ENCODE results near the gene PCDHA1.
"Not testable (repeated sequence)": the region's sequence is repeated elsewhere in the genome, so short reads cannot be mapped to it uniquely, and the experiment has no call there.

Gene PCDHA1

DNA sequence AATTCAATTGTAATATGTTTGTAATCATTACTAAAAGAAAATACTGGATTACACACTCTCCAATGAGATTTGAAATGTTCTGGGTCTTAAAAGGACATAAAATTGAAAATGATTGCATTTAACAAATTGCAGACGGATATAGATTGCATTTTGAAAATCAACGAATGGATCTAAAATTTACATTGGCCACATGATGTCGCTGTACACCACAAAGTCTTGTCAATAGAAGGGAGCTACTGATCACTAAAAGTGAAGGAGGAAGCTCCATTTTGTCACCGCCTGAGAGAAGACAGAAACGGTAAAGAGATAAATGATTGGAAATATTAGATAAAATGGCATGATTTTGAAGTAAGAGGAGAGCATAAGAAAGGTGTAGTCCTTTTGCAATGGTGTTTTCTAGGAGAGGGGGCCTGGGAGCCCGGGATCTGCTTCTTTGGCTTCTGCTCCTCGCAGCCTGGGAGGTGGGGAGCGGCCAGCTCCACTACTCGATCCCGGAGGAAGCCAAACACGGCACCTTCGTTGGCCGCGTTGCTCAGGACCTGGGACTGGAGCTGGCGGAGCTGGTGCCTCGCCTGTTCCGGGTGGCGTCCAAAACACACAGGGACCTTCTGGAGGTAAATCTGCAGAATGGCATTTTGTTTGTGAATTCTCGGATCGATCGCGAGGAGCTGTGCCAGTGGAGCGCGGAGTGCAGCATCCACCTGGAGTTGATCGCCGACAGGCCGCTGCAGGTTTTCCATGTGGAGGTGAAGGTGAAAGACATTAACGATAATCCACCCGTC is at the start of gene PCDHA1:
TSS of gene PCDHA1 (plus strand) at position 236 of the 782 bp plus-strand sequence.
- DNase-seq, result no peak

DNA sequence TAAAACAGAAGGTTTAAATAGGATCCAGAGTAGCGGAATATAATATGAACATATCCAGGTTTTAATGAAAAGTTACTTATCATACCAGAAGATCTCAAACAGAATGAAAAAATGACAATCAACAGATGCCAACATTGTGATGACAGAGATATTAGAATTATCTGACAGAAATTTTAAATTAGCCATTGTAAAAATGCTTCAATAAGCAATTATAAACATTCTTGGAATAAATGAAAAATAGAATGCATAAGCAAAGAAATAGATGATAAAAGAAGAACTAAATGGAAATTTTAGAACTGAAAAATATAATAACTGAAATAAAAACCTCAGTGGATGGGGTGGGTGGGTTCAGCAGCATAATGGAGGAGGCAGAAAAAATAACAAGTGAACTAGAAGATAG is 48.5 kb upstream of the PCDHA1 start:
- no peak for DNase-seq

DNA sequence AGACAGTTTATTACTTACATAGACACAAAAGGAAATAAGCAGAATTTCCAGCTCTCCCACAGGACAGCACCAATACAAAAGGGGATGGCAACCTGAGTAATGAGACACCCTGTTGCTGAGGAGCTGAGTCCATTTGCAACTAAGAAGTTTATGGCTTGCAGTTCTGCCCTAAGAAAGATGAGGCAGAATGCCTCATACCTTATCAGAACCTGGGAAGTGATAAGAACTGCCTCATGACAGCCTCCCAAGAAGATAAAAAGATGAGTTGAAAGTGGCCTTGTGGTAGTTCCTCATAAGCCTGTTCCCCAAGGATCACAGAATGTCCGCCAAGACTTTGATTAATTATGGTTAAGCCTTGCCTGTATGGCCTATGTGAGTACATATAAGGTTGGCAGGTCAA is 44.0 kb upstream of the PCDHA1 start:
- no peak for DNase-seq

DNA sequence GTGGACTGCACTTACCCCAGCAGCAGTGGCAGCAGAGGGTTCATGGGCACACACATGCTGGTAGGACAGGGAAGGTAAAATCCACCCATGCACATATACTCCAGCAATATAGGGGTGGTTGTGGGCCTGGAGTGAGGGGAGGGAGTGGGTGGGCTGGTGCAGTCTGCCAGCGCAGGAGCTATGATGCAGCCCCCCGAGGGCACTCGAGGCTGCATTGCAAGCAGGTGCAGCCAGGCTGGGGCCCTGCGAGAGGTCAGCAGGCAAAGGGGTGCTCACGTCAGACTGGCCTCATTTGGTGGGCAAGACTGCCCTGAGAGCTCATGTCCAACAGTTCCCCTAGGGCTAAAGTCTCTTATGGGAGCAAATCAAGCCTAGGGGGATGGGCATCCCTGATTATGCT is 32.4 kb upstream of the PCDHA1 start:
- no peak for DNase-seq

DNA sequence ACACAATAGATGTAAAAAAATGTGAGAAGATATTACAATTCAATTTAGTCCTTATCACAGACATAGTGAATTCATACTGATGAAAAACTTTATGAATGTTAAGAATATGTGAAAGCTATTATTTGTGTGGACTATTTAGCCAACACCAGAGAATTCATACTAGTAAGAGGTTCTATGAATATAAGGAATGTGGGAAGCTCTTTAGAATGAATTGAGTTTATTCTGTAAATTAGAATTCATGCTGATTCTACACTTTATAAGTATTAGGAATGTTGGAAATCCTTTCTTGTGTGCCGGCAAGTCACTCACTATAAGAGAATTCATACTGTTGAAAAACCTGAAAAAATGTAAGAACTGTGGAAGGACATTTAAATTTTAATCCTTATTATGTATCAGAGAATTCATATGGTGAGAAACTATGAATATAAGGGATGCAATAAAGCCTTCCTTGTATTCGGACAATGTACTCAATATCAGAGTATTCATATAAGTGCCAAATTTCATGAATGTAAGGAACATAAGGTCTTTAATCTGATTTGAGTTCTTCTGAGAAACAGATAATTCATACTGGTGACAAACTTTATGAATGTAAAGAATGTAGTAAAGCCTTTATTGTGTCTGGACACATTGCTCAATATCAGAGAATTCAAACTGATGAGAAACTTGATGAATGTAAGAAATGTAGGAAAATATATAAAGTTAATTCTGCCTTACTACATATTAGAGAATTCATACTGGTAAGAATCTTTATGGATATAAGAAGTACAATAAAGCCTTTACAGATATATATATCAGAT is 21.6 kb upstream of the PCDHA1 start:
- no peak for DNase-seq

DNA sequence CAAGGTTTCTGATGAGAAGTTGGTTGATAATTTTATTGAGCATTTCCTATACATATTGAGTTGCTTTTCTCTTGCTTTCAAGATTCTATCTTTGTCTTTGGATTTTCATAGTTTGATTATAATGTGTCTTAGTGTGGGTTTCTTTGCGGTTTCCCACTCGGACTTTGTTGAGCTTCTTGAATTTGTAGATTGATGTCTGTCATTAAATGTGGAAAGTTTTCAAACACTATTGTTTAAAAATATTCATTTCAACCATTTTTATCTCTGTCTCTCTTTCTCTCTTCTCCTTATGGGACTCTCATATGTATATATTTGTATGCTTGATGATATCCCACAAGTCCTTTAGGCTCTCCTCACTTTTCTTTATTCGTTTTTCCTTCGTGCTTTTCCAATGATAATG is 18.5 kb upstream of the PCDHA1 start:
- no peak for DNase-seq

DNA sequence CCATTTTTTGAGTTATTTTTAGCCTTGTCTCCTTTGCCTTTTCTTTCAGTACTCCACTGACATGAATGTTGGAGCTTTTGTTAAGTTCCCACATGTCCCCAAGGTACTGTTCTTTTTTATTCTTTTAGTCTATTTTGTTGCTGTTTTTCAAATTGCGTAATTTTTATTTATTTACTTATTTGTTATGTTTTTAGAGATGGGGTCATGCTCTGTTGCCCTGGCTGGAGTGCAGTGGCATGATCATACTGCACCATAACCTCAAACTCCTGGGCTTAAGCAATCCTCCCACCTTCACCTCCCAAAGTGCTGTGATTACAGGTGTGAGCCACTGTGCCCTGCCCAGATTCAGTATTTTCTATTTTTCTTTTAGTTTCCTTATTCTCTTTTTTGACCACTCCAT is 5.4 kb upstream of the PCDHA1 start:
- no peak for DNase-seq

DNA sequence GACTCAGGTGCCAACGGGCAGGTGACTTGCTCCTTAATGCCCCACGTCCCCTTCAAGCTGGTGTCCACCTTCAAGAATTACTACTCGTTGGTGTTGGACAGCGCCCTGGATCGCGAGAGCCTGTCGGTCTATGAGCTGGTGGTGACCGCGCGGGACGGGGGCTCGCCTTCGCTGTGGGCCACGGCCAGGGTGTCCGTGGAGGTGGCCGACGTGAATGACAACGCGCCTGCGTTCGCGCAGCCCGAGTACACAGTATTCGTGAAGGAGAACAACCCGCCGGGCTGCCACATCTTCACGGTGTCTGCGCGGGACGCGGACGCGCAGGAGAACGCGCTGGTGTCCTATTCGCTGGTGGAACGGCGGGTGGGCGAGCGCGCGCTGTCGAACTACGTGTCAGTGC is 1.5 kb downstream of the PCDHA1 start:
- DNase-seq, result not testable (repeated sequence)

DNA sequence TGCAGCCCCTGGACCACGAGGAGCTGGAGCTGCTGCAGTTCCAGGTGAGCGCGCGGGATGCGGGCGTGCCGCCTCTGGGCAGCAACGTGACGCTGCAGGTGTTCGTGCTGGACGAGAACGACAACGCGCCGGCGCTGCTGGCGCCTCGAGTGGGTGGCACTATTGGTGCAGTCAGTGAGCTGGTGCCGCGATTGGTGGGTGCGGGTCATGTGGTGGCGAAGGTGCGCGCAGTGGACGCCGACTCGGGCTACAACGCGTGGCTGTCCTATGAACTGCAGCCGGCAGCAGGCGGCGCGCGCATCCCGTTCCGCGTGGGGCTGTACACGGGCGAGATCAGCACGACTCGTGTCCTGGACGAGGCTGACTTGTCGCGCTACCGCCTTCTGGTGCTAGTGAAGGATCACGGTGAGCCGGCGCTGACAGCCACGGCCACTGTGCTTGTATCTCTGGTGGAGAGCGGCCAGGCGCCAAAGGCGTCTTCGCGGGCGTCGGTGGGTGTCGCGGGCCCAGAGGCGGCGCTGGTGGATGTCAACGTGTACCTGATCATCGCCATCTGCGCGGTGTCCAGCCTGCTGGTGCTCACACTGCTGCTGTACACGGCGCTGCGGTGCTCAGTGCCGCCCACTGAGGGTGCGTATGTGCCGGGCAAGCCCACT is 2.0 kb downstream of the PCDHA1 start:
- not testable (repeated sequence) for DNase-seq

DNA sequence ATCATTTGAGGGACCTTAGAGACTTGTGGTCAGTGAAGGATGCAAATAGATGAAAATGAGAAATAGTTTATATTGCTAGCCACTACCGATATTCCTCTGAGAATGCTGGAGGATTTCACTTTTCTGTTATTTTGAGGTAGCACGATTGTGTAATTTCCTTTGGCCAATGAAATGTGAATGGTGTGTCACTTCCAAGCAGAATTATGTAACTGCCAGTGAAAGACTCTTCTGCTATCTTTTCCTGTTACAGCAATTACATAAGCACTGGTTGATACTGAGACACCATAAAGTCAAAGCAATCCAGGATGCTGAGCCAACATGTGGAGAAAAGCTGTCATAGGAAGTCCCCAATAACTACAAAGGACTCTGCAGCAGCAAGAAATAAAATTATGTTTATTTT is 5.1 kb downstream of the PCDHA1 start:
- DNase-seq, result no peak

DNA sequence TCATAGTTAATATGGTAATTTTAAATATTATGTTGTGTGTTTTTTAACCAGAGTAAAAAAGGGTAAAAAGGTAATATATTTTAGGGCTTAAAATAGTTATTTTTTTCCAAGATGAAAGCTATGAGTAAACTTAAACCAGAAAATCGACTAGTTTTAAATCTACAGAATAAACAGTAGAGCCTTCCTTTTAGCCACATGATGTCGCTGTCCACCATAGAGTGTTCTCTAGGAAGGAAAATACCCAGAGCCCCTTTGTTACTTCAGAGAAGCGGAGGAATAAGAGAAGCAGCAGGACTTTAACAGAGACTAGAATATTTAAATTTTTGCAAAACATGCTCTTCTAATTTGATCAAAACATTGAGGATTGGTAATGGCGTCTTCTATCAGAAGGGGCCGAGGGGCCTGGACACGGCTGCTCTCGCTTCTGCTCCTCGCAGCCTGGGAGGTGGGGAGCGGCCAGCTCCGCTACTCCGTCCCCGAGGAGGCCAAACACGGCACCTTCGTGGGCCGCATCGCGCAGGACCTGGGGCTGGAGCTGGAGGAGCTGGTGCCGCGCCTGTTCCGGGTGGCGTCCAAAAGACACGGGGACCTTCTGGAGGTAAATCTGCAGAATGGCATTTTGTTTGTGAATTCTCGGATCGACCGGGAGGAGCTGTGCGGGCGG is 8.8 kb downstream of the PCDHA1 start, which contains the start of gene PCDHA2:
TSS of gene PCDHA2 (plus strand) at position 258 of the 664 bp plus-strand sequence.
- no peak for DNase-seq

DNA sequence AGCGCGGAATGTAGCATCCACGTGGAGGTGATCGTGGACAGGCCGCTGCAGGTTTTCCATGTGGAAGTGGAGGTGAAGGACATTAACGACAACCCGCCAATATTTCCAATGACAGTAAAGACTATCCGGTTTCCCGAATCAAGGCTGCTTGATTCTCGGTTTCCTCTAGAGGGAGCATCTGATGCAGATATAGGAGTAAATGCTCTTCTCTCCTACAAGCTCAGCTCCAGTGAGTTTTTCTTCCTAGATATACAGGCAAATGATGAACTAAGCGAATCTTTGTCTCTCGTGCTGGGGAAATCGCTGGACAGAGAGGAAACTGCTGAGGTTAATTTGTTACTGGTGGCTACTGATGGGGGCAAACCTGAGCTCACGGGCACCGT is 9.3 kb downstream of the PCDHA1 start:
- DNase-seq, result no peak

DNA sequence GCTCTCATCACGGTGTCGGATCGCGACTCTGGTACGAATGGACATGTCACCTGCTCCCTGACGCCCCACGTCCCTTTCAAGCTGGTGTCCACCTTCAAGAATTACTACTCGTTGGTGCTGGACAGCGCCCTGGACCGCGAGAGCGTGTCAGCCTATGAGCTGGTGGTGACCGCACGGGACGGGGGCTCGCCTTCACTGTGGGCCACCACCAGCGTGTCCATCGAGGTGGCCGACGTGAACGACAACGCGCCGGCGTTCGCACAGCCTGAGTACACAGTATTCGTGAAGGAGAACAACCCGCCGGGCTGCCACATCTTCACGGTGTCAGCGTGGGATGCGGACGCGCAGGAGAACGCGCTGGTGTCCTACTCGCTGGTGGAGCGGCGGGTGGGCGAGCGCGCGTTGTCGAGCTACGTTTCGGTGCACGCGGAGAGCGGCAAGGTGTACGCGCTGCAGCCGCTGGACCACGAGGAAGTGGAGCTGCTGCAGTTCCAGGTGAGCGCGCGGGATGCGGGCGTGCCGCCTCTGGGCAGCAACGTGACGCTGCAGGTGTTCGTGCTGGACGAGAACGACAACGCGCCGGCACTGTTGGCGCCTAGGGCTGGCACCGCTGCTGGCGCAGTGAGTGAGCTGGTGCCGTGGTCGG is 10.3 kb downstream of the PCDHA1 start:
- not testable (repeated sequence) for DNase-seq

DNA sequence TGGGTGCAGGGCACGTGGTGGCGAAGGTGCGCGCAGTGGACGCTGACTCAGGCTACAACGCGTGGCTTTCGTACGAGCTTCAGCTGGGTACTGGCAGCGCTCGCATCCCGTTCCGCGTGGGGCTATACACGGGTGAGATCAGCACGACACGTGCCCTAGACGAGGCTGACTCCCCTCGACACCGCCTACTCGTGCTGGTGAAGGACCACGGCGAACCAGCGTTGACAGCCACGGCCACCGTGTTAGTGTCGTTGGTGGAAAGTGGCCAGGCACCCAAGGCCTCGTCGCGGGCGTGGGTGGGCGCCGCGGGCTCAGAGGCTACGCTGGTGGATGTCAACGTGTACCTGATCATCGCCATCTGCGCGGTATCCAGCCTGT is 10.8 kb downstream of the PCDHA1 start:
- DNase-seq, result no peak

DNA sequence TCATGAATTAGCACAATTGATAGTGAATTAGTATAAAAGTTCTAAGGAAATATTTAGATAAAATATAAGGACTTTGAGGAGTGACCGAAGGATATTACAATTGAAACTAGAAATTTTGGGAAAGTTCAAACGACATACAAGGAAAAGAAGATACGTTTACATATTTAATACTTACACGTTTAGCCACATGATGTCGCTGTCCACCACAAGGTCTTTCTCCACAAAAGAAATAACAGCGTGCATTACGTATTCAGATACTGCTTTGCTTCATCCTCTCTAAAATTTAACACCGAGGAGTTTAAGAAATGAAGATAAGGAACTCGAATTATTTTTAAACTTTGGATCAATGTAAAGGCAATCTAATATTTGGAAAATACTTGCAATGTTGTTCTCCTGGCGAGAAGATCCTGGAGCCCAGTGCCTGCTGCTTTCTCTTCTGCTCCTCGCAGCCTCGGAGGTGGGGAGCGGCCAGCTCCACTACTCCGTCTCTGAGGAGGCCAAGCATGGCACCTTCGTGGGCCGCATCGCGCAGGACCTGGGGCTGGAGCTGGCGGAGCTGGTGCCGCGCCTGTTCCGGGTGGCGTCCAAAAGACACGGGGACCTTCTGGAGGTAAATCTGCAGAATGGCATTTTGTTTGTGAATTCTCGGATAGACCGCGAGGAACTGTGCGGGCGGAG is 15.0 kb downstream of the PCDHA1 start, which contains the start of gene PCDHA3:
TSS of gene PCDHA3 (plus strand) at position 242 of the 678 bp plus-strand sequence.
- DNase-seq, result no peak

DNA sequence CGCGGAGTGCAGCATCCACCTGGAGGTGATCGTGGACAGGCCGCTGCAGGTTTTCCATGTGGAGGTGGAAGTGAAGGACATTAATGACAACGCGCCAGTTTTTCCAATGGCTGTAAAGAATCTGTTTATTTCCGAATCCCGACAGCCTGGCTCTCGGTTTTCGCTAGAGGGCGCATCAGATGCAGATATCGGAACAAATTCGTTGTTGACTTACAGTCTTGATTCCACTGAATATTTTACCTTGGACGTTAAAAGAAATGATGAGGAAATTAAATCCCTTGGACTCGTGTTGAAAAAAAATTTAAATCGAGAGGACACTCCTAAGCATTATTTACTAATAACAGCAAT is 15.5 kb downstream of the PCDHA1 start:
- DNase-seq, result no peak

DNA sequence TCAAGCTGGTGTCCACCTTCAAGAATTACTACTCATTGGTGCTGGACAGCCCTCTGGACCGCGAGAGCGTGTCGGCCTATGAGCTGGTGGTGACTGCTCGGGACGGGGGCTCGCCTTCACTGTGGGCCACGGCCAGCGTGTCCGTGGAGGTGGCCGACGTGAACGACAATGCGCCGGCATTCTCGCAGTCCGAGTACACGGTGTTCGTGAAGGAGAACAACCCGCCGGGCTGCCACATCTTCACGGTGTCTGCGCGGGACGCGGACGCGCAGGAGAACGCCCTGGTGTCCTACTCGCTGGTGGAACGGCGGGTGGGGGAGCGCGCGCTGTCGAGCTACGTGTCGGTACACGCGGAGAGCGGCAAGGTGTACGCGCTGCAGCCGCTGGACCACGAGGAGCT is 16.4 kb downstream of the PCDHA1 start:
- not testable (repeated sequence) for DNase-seq

DNA sequence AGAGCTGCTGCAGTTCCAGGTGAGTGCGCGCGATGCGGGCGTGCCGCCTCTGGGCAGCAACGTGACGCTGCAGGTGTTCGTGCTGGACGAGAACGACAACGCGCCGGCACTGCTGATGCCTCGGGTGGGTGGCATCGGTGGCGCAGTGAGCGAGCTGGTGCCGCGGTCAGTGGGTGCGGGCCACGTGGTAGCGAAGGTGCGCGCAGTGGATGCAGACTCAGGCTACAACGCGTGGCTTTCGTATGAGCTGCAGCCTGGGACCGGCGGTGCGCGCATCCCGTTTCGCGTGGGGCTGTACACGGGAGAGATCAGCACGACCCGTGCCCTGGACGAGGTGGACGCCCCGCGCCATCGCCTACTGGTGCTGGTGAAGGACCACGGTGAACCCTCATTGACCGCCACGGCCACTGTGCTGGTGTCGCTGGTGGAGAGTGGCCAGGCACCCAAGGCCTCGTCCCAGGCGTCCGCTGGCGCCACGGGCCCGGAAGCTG is 16.9 kb downstream of the PCDHA1 start:
- DNase-seq, result no peak

DNA sequence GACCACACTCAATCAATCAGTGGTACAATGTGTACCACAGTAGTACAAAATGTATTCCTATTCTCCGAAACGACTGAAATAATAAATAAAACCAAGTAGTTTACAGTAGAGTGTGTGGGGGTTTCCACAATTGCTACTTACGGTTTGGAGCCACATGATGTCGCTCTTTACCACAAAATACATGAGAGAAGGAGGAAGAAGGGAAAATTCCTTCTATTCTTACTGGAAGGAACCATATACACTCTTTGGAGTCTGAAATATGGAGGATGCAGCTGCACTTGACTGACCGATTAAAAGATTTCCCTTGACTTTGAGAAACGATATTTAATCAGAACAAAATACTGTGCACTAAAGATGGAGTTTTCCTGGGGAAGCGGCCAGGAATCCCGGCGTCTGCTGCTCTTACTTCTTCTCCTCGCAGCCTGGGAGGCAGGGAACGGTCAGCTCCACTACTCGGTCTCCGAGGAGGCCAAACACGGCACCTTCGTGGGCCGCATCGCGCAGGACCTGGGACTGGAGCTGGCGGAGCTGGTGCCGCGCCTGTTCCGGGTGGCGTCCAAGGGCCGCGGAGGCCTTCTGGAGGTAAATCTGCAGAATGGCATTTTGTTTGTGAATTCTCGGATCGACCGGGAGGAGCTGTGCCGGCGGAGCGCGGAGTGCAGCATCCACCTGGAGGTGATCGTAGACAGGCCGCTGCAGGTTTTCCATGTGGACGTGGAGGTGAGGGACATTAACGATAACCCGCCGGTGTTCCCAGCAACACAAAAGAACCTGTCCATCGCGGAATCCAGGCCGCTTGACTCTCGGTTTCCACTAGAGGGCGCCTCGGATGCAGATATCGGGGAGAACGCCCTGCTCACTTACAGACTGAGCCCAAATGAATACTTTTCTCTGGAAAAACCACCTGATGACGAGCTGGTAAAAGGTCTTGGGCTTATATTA is 21.2 kb downstream of the PCDHA1 start, which contains the start of gene PCDHA4:
TSS of gene PCDHA4 (plus strand) at position 235 of the 942 bp plus-strand sequence.
- DNase-seq, result no peak

DNA sequence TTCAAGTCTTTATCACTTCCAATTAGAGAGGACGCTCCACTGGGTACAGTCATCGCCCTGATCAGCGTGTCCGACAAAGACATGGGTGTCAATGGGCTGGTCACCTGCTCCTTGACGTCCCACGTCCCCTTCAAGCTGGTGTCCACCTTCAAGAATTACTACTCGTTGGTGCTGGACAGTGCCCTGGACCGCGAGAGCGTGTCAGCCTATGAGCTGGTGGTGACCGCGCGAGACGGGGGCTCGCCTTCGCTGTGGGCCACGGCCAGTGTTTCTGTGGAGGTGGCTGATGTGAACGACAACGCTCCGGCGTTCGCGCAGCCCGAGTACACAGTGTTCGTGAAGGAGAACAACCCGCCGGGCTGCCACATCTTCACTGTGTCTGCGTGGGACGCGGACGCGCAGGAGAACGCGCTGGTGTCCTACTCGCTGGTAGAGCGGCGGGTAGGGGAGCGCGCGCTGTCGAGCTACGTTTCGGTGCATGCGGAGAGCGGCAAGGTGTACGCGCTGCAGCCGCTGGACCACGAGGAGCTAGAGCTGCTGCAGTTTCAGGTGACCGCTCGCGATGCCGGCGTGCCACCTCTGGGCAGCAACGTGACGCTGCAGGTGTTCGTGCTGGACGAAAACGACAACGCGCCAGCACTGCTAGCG is 22.4 kb downstream of the PCDHA1 start:
- not testable (repeated sequence) for DNase-seq

All from stimulated activated CD4-positive, alpha-beta T cell treated with anti-CD3 and anti-CD28 coated beads, Interleukin-12 subunit alpha, Interleukin-12 subunit beta, amount 100 ng/mL, for 4 hours (primary cell).